D721Med (cell line): ENCODE measurements around the gene SNAI3.

Experiments used
- DNase-seq: peaks from one replicate; pipeline ENCODE4 v3.0.0; 2011; ENCODE audit warnings: low spot score; ENCODE audit not compliant: insufficient read length
- FAIRE-seq: peaks from 2 replicates; lab custom pipeline; 2011; peaks lifted over from hg19 to GRCh38; lab: Jason Lieb, UNC
- CTCF ChIP-seq: IDR thresholded peaks from 2 replicates; pipeline ENCODE4 v1.5.1; 2012; ENCODE audit warnings: mild to moderate bottlenecking, control low read depth; ENCODE audit not compliant: insufficient read depth; ENCODE audit errors: missing control alignments

Gene SNAI3

GRCh38 chr16:88702371-88703210 lies 16.3 kb upstream of the SNAI3 start:
- no peak for DNase-seq
- no peak for FAIRE-seq
- TF ChIP-seq CTCF, result no peak

GRCh38 chr16:88701581-88702370 lies 15.5 kb upstream of the SNAI3 start:
- DNase-seq, result no peak
- TF ChIP-seq CTCF, result no peak
- FAIRE-seq, result no peak

- no peak for TF ChIP-seq CTCF
- no peak for FAIRE-seq
- no peak for DNase-seq
Observed at GRCh38 chr16:88700636-88701482, 14.6 kb upstream of the SNAI3 start.

- DNase-seq, result no peak
- FAIRE-seq, result no peak
- TF ChIP-seq CTCF, result no peak
Observed at GRCh38 chr16:88700322-88700635, 14.0 kb upstream of the SNAI3 start.

- no peak for TF ChIP-seq CTCF
- DNase-seq, result no peak
- FAIRE-seq, result no peak
Observed at GRCh38 chr16:88699180-88699579, 12.9 kb upstream of the SNAI3 start.

GRCh38 chr16:88698646-88699045 lies 12.3 kb upstream of the SNAI3 start:
- DNase-seq (no peak), FAIRE-seq (no peak)
- TF ChIP-seq CTCF, result no peak
